ENCODE data around the gene KCNJ10.

Gene KCNJ10

DNA sequence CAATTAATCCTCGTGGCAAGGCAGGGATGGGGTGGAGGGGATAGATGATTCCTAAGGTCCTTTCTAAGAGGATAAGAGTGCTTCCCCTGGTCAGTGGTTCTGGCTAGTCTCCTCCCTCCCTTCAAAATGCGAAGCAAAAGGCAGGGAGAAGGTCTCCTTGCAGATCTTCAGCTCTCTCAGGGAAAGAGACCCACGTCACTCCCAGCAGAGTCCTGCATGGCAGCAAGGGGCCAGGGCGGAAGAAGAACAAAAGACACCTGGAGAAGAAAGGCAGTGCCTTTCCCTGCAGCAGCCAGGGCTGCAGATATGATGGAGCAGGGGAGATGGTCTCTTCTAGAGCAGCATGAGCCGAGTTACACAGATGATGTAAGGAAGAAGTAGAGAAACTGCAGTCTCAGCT is 86.3 kb downstream of the KCNJ10 start:
- Histone ChIP-seq H3K9ac (ENCODE audit: low read length) (no peak overlapping the region), H3K27me3 (ENCODE audit: control insufficient read depth, insufficient read depth, low read length) (no peaks in the 10 kb centered on the region), H3K4me3 (ENCODE audit: low read length) (no peak overlapping the region), H3K36me3 (ENCODE audit: control insufficient read depth, insufficient read depth, low read length) (no peaks in the 10 kb centered on the region), H3K27ac (ENCODE audit: low read depth, low read length) (no peak overlapping the region), H3K4me1 (ENCODE audit: control insufficient read depth, insufficient read depth, low read length) (peaks cover 7% of the 10 kb centered on the region)

DNA sequence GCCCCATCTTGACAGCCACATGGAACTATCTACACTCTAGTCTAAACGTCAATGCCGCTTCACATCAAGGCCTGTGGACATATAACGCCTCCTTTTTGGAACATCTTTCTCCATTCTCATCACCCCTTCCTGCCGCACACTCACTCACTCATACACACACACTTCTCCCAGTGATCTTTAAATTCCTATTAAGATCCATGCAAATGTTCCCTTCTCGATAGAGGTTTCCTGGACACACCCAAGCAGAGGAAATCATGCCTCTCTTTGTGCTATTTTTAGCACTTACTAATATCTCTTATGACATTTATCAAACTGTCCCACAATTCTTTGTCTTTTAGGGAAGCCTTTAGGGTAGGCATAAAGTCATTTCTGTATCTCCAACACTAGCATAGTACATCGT is 87.7 kb downstream of the KCNJ10 start:
- Histone ChIP-seq H3K9ac (ENCODE audit: low read length) (no peak overlapping the region), H3K27me3 (ENCODE audit: control insufficient read depth, insufficient read depth, low read length) (no peaks in the 10 kb centered on the region), H3K27ac (ENCODE audit: low read depth, low read length) (no peak overlapping the region)

DNA sequence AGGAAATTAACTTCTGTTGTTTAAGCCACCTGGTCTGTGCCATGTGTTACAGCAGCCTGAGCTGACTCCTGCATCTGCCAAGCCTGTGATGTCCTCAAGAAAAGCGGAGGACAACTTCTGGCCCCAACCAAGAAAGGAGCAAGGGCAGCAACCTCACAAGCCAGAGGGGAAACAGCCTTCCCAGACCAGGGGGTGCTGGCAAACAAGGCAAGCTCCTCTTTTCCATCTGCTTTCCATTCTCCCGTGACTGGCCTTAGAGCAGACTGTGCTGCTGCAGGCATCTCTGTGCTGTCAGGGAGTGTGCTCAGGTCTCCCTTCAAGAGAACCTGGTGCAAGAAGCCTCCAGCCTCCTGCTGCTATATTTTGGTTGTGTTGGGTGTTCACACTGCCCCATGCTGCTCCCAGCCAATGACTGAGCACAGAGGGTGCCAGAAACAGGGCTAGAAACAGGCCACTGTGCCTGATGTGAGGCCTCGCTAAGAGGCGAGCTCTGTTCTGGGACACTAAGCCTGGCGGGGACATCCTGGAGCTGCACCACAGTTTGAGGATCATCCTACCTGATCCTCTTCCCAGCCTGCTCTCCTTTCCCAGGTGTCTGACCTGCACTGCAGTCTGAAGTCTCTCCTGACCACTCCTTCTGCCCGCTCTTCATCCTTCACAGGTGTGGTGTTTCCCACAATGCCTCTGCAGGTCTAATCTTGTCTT is 88.5 kb downstream of the KCNJ10 start:
- no peak overlapping the region for H3K4me3 ChIP-seq (ENCODE audit: low read length)
- no peaks in the 10 kb centered on the region for H3K36me3 ChIP-seq (ENCODE audit: control insufficient read depth, insufficient read depth, low read length)
- no peak overlapping the region for H3K27ac ChIP-seq (ENCODE audit: low read depth, low read length)
- H3K4me1 ChIP-seq (ENCODE audit: control insufficient read depth, insufficient read depth, low read length), result peaks cover 10% of the 10 kb centered on the region
- H3K27me3 ChIP-seq (ENCODE audit: control insufficient read depth, insufficient read depth, low read length), result no peaks in the 10 kb centered on the region
- no peak overlapping the region for H3K9ac ChIP-seq (ENCODE audit: low read length)

More for the DNA sequence above, 87.7 kb downstream of the KCNJ10 start:
- H3K4me3 ChIP-seq (ENCODE audit: low read length), result no peak overlapping the region
- no peaks in the 10 kb centered on the region for H3K36me3 ChIP-seq (ENCODE audit: control insufficient read depth, insufficient read depth, low read length)
- peaks cover 10% of the 10 kb centered on the region for H3K4me1 ChIP-seq (ENCODE audit: control insufficient read depth, insufficient read depth, low read length)

DNA sequence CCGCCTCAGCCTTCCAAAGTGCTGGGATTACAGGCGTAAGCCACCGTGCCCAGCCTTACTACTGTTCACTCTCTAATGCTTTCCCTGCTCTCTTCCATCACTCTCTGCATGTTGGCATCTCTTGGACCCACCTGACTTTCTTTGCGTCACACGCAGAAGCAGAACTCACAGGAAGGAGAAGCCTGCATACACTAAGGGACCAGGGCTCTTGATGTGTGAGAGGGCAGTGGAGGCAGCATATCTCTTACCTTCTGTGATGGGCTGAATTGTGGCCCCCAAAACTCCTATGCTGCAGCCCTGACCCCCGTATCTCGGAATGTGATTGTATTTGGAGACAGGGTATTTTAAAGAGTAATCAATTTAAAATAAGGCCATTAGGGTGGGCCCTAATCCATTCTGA is 89.2 kb downstream of the KCNJ10 start:
- no peak overlapping the region for H3K4me3 ChIP-seq (ENCODE audit: low read length)
- no peak overlapping the region for H3K27ac ChIP-seq (ENCODE audit: low read depth, low read length)
- H3K4me1 ChIP-seq (ENCODE audit: control insufficient read depth, insufficient read depth, low read length), result peaks cover 10% of the 10 kb centered on the region
- H3K36me3 ChIP-seq (ENCODE audit: control insufficient read depth, insufficient read depth, low read length), result no peaks in the 10 kb centered on the region
- H3K9ac ChIP-seq (ENCODE audit: low read length), result no peak overlapping the region
- no peaks in the 10 kb centered on the region for H3K27me3 ChIP-seq (ENCODE audit: control insufficient read depth, insufficient read depth, low read length)

DNA sequence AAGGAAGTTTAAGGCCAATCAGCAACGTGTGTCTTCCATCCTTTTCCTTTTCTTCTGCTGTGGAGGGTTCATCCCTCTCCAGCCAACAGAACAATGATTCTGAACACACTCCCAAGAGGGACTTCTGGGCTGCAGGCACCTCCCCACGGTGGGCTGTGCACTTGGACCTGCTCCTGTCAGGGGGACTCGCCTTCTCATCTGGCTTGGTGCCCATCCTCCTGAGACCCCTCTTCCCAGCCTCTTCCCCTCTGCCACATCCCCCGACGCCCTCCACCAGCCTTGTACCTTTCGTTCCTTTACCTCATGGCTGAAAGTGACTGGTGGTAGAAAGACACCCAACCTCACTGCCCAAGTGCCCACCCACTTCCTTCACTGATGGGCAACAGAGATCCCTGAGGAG is 89.9 kb downstream of the KCNJ10 start:
- H3K36me3 ChIP-seq (ENCODE audit: control insufficient read depth, insufficient read depth, low read length), result no peaks in the 10 kb centered on the region
- H3K4me3 ChIP-seq (ENCODE audit: low read length), result no peak overlapping the region
- H3K27ac ChIP-seq (ENCODE audit: low read depth, low read length), result no peak overlapping the region
- H3K9ac ChIP-seq (ENCODE audit: low read length), result no peak overlapping the region
- H3K27me3 ChIP-seq (ENCODE audit: control insufficient read depth, insufficient read depth, low read length), result no peaks in the 10 kb centered on the region
- peaks cover 10% of the 10 kb centered on the region for H3K4me1 ChIP-seq (ENCODE audit: control insufficient read depth, insufficient read depth, low read length)

DNA sequence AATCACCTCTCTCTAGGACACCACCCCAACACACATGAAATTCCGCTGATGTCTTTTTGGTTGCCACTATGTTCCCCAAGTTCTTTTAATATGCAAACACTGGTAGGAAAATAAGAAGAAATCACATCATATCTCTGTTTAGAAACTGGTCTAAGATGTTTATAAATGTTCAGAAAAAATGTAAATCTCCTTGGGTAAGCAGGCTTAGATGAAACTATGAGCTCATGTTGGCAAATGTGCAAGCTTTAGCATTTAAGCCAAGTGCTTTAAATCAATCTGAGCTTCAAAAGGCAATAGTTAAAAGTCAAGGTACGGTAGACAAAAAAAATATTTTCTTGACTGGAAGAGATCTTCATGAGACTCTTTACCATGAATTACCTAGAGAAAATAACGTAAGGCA is 90.7 kb downstream of the KCNJ10 start:
- no peak overlapping the region for H3K9ac ChIP-seq (ENCODE audit: low read length)

DNA sequence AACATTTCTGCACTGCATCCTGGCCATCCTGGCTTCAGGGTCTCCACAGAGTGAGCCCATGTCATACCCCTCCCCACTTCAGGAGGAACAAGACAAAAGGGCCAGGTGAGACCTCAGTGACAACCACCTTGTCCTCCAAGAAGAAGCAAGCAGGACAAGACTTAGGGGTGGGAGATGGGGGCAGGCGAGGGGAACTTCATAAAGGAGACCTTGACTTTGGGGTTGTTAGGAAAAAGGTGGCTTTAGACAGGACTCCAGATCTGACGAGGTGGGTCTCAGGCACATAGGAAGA is 91.9 kb downstream of the KCNJ10 start:
- no peak overlapping the region for H3K9ac ChIP-seq (ENCODE audit: low read length)
- H3K4me3 ChIP-seq (ENCODE audit: low read length), result no peak overlapping the region
- no peaks in the 10 kb centered on the region for H3K36me3 ChIP-seq (ENCODE audit: control insufficient read depth, insufficient read depth, low read length)
- H3K27ac ChIP-seq (ENCODE audit: low read depth, low read length), result no peak overlapping the region
- peaks cover 10% of the 10 kb centered on the region for H3K4me1 ChIP-seq (ENCODE audit: control insufficient read depth, insufficient read depth, low read length)
- no peaks in the 10 kb centered on the region for H3K27me3 ChIP-seq (ENCODE audit: control insufficient read depth, insufficient read depth, low read length)

More for the DNA sequence above, 90.7 kb downstream of the KCNJ10 start:
- Histone ChIP-seq H3K4me3 (ENCODE audit: low read length) (no peak overlapping the region), H3K4me1 (ENCODE audit: control insufficient read depth, insufficient read depth, low read length) (peaks cover 10% of the 10 kb centered on the region), H3K27me3 (ENCODE audit: control insufficient read depth, insufficient read depth, low read length) (no peaks in the 10 kb centered on the region), H3K36me3 (ENCODE audit: control insufficient read depth, insufficient read depth, low read length) (no peaks in the 10 kb centered on the region), H3K27ac (ENCODE audit: low read depth, low read length) (peak overlapping the region; percentile 6)

DNA sequence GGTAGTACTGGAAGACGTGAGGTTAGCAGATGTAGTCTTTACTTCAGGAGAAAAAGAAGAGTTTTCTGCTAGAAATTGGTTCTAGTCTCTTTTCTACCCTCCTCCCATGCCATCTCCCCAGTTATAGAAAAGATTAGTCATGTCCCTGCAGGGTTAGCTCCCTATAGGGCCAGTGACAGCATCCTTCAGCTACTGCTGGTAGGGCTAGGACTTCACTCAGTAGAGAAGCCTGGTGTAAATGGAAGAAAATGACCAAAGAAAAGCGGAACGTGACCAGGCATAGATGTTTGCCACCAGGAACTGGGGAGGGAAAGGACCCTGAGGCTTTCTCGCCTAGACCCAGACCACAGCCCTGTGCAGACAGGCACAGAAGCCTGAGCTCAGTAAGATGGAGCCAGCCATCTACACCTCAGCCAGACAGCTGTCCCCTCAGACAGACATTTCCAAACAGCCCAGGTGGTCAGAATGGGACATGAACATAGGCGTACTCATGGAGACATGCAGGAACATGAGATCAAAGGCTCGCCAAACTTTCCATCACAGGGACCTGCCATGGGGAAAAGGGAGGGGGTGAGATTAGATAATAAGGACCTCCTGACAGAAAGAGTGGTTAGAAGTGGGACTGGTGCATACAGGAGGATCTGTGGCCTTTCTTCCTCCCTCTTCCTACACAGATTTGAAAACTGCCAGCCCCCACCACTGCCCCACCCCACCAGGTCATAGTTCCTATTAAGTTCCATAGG is 92.4 kb downstream of the KCNJ10 start:
- no peaks in the 10 kb centered on the region for H3K27me3 ChIP-seq (ENCODE audit: control insufficient read depth, insufficient read depth, low read length)
- no peak overlapping the region for H3K27ac ChIP-seq (ENCODE audit: low read depth, low read length)
- H3K9ac ChIP-seq (ENCODE audit: low read length), result no peak overlapping the region
- no peak overlapping the region for H3K4me3 ChIP-seq (ENCODE audit: low read length)
- H3K36me3 ChIP-seq (ENCODE audit: control insufficient read depth, insufficient read depth, low read length), result no peaks in the 10 kb centered on the region
- H3K4me1 ChIP-seq (ENCODE audit: control insufficient read depth, insufficient read depth, low read length), result peaks cover 10% of the 10 kb centered on the region

DNA sequence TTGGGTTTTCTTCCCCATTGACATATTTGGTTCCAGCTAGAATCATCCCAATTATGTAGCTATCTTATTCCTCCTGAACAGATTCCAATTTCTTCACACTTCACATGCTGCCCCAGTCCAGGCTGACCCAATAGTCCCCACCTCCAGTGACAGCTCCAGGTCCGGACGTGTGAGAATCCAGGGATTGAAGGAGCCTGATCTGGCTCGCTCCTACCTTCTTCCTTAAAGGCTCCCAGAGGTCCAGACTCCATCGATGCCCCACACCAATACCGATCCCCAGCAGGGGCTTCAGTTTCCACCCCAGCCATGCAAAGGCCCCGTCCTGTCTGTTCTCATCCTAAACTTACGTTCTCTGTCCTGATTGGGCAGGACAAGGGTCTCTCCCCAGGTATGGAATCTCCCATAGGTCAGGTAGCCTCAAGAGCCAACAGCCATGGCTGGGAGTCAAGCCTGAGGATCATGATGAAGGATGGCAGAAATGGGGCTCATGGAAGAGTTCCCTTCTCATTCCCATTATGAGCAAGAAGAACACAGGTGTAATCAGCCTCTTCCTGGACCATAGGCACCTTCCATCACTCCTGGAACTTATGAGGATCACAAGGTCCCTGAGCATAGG is 95.5 kb downstream of the KCNJ10 start:
- Histone ChIP-seq H3K4me1 (ENCODE audit: control insufficient read depth, insufficient read depth, low read length) (peaks cover 7% of the 10 kb centered on the region), H3K4me3 (ENCODE audit: low read length) (no peak overlapping the region), H3K27me3 (ENCODE audit: control insufficient read depth, insufficient read depth, low read length) (no peaks in the 10 kb centered on the region), H3K27ac (ENCODE audit: low read depth, low read length) (no peak overlapping the region), H3K9ac (ENCODE audit: low read length) (no peak overlapping the region), H3K36me3 (ENCODE audit: control insufficient read depth, insufficient read depth, low read length) (no peaks in the 10 kb centered on the region)

DNA sequence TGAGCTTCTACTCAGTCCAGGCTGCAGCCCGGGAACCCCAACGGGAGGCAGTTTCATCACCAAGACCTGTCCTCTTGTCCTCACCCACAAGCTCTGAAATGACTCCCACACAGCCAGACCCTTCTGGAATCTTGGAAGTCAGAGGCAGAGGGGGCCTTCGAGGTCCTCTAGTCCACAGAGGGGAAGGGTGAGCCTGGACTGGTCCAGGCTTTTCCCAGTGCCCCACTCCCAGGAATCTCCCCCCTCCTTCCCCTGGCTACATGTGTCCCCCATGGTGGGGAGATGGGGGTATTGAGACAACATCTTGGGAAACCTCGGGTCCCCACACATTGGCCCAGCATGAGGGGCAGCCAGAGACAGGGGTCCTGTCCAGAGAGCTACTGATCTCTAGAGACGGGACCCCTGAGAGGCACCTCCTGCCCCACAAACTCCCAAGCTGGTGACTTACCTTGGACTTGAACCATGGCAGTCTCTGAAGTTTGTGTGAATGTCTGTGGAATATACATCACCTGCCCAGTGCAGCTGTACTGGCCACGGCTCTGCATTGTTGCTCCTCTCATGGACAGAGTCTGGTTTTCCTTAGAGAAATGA is 96.5 kb downstream of the KCNJ10 start:
- Histone ChIP-seq H3K27me3 (ENCODE audit: control insufficient read depth, insufficient read depth, low read length) (no peaks in the 10 kb centered on the region), H3K4me1 (ENCODE audit: control insufficient read depth, insufficient read depth, low read length) (peaks cover under 1% of the 10 kb centered on the region), H3K9ac (ENCODE audit: low read length) (no peak overlapping the region), H3K27ac (ENCODE audit: low read depth, low read length) (no peak overlapping the region), H3K36me3 (ENCODE audit: control insufficient read depth, insufficient read depth, low read length) (no peaks in the 10 kb centered on the region), H3K4me3 (ENCODE audit: low read length) (no peak overlapping the region)

DNA sequence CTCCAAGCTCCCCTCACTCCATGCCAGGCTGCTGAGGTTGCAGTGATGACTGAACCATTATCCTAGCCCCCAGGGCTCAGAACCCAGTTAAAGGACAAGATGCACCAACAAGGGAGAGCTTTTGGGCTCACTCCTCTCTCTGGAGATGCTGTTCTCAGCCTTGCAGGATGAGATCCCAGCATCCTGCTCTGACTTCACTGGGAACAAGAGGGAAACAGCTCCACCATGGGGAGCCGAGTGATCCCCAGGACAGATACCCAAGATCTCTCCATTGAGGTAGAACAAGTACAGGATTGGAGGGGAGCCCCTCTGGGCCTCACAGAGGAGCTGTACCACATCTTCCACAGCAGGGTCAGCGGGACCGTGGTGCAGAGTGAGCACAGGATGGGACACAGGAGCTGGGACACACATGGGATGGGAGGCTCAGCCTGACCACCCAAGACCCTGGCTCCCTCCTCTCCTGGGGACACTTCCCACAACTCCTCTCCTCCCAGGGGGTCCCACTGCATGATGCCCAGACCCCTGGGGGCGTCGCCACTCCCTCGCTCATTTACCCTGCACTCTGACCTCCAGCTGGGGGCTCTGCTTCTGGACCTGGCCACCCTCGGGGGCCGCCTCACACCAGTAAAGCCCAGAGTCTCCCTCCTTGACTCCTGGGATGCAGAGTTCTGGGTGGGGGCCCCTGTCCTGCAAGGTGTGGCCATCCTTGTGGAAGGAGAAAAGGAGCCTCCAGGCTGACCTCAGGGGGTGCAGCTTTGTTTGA is 97.3 kb downstream of the KCNJ10 start:
- Histone ChIP-seq H3K27ac (ENCODE audit: low read depth, low read length) (no peak overlapping the region), H3K27me3 (ENCODE audit: control insufficient read depth, insufficient read depth, low read length) (no peaks in the 10 kb centered on the region), H3K4me1 (ENCODE audit: control insufficient read depth, insufficient read depth, low read length) (no peaks in the 10 kb centered on the region), H3K36me3 (ENCODE audit: control insufficient read depth, insufficient read depth, low read length) (no peaks in the 10 kb centered on the region), H3K4me3 (ENCODE audit: low read length) (no peak overlapping the region), H3K9ac (ENCODE audit: low read length) (no peak overlapping the region)

DNA sequence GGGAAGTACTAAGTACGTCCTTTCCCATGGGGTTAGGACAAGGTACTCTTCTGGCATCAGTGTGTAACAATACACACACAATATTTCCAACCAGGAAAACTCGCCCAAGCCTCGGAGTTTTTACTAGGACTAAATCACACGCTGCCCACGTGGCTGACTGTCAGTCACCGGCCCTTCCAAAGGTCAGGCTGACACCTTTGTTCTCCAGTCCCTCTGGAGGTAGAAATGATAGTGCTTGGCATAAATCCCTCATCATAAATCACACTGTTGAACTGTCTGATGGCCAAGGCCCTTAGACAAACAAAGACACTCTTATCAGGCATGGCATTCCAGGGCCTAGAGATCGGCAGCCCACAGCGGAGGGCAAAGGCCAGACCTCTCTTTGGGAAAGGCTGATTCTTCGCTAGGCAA is 99.0 kb downstream of the KCNJ10 start:
- Histone ChIP-seq H3K9ac (ENCODE audit: low read length) (no peak overlapping the region), H3K36me3 (ENCODE audit: control insufficient read depth, insufficient read depth, low read length) (no peaks in the 10 kb centered on the region), H3K27ac (ENCODE audit: low read depth, low read length) (no peak overlapping the region), H3K27me3 (ENCODE audit: control insufficient read depth, insufficient read depth, low read length) (no peaks in the 10 kb centered on the region), H3K4me3 (ENCODE audit: low read length) (no peak overlapping the region), H3K4me1 (ENCODE audit: control insufficient read depth, insufficient read depth, low read length) (no peaks in the 10 kb centered on the region)

All from rectal smooth muscle tissue (tissue), 1 donor.